GM12873 (cell line): ENCODE measurements around the gene PTPN9.

Source experiments
- CTCF ChIP-seq: IDR thresholded peaks from 2 replicates; pipeline ENCODE4 v1.5.1; 2012; ENCODE audit warnings: low read depth, mild to moderate bottlenecking, moderate library complexity, low read length, control low read depth; ENCODE audit not compliant: insufficient read depth; ENCODE audit errors: missing control alignments

The PTPN9 gene

DNA sequence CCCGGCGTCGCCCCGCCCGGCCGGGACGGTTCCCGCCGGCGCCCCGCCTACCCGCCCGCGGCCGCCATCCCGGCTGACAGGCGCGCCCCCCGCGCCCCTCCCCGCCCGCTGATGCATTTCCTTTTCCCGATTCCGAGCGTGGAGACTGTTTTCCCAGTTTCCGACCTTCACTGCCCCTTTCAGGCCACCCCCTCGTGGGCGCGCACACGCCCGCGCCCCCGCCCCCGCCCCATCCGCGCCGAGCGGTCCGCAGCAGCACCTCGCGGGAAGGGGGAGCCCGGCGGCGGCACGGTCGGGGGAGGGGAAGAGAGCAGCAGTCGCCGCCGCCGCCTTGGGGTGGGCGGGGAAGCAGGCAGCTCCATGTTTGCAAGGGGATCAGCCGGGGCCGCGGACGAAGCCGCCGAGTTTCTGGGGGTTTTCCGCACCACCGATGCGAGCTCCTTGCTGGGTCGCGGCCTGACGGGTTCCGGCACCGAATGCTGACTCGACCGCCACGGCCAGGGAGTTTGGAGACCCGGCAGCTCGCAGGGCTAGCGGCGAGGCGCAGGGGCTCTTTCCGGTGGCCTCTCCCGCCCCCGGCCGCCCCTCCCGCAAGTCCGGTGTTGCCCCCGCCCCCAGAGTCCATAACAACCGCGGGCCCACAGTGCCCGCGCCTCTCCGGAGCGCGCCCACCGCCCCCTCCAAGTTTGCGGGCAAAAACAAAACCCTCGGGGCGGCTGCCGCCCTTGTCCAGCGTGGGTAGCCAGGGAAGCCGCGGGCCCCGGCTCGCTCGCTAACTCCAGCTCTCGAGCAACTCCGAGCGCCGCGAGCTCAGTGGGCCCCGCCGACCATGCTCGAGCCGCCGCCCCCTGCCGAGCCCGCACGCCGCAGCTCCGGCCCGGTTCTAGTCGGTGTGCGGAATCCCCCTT, 124.4 kb downstream of the PTPN9 start:
- TF ChIP-seq CTCF, result no peak

DNA sequence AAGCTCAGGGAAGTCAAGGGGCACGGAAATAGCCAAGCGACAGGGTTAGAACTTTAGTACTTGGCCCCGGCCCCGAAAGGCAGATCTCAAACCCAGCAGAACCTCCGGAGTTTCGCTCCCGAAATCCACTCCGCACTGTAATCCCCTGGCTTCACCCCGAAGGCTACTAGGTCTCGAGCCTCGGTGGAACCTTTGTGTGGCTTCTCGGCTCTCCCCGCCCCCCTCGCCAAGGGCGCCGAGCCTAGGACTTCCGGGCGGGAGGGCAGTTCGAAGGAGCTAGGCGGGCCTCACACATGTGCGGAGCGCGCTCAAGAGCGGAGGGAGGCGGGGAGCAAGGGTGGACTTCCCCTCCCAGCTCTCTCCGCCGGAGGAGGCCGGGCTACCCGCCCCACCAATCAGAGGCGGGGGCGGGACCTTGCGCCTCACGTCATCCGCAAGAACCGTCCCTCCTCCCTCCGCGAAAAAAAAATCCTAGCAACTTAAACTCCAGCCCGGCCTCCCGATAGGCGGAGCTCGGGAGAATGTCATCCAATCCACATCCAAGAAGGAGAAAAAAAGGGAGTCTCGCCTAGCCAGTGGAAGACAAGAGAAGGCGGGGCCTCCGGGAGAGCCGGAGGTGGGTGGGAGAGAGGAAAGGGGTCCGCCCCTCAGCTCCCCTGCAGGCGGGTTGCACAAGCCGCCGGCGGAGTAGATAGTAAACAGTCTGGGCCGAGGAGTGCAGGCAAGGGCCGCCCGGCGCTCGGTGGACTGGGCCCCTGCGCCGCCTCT, 125.2 kb downstream of the PTPN9 start:
- TF ChIP-seq CTCF, result peak; percentile 1

- TF ChIP-seq CTCF, result peak; percentile 39
Measured at GRCh38 chr15:75452865-75453702, 126.0 kb downstream of the PTPN9 start.

GRCh38 chr15:75452364-75452864, 126.7 kb downstream of the PTPN9 start:
- TF ChIP-seq CTCF, result no peak

GRCh38 chr15:75451674-75452363, 127.3 kb downstream of the PTPN9 start, which contains the start of gene SIN3A:
Gene SIN3A (minus strand): TSS chr15:75451690. CDS start chr15:75430375, 21,315 bp downstream.
- no peak for TF ChIP-seq CTCF

DNA sequence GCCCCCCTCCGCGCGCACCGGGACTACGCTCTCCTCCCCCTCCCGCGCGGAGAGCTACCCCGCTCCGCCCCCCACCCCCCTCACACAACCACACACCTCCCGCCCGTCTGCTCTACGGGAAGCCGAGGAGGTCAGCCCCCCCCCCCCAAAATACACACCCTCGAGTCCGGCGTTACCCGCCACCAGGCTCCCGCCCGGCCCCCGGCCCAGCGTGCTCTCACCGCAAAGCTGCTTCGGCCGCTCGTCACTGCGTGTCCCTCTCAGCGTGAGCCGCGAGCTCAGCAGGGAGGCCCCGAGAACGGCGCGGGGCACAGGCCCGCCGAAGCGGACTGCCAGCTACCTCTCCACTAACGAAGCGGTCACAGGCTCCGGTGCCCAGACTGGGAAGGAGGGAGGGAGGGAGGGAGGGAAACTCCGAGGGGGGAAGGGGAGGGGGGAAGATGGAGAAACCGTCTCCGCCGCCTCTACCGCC, 127.9 kb downstream of the PTPN9 start:
- TF ChIP-seq CTCF, result no peak
